PC-9 (cell line): Measurements from ENCODE around the gene FARSA.

ENCODE experiments used
- CTCF ChIP-seq: fragments of 200-600 bp; sonication (generic); conservative IDR thresholded peaks from 2 replicates; pipeline ENCODE4 v1.6.1; 2017; ENCODE audit warnings: mixed run types, antibody characterized with exemption, mild to moderate bottlenecking, moderate library complexity
- EZH2 ChIP-seq: fragments of 200-600 bp; sonication (generic); IDR thresholded peaks from 2 replicates; pipeline ENCODE4 v1.8.0; 2017; ENCODE audit warnings: antibody characterized with exemption, low read depth

- TF ChIP-seq CTCF (no peak), EZH2 (no peak)
Measured at GRCh38 chr19:12955996-12956395, 22.5 kb upstream of the FARSA start.
